HPDE6-E6E7 (cell line): Measurements from ENCODE around the gene FES.
"Not testable (repeated sequence)": the region's sequence is repeated elsewhere in the genome, so short reads cannot be mapped to it uniquely, and the experiment has no call there.

ENCODE experiments used
- DNase-seq: peaks from one replicate; pipeline ENCODE4 v3.0.0; 2011; ENCODE audit warnings: missing footprints; ENCODE audit errors: extremely low spot score

Gene FES

GRCh38 chr15:90860942-90861675 lies 23.2 kb upstream of the FES start:
- DNase-seq: no peak

GRCh38 chr15:90862487-90862886 lies 21.8 kb upstream of the FES start:
- DNase-seq: no peak

- no peak for DNase-seq
Measured at GRCh38 chr15:90862964-90863778, 21.1 kb upstream of the FES start.

- DNase-seq: no peak
Measured at GRCh38 chr15:90863987-90864386, 20.3 kb upstream of the FES start.

GRCh38 chr15:90864507-90864906 lies 19.8 kb upstream of the FES start:
- DNase-seq: no peak

GRCh38 chr15:90865702-90866101 lies 18.6 kb upstream of the FES start:
- no peak for DNase-seq

GRCh38 chr15:90866161-90866715 lies 18.1 kb upstream of the FES start:
- no peak for DNase-seq

GRCh38 chr15:90866800-90867199 lies 17.5 kb upstream of the FES start:
- no peak for DNase-seq

GRCh38 chr15:90868261-90868689 lies 16.0 kb upstream of the FES start, which contains the start of gene FURIN:
TSS of gene FURIN (plus strand) at chr15:90868588. CDS start at chr15:90875741, 7,153 bp downstream.
- no peak for DNase-seq

- DNase-seq: no peak
Measured at GRCh38 chr15:90869140-90869541, 15.2 kb upstream of the FES start.

GRCh38 chr15:90869601-90870353 lies 14.5 kb upstream of the FES start:
- DNase-seq: peak; percentile 80

GRCh38 chr15:90870354-90871138 lies 13.8 kb upstream of the FES start:
- no peak for DNase-seq

- no peak for DNase-seq
Measured at GRCh38 chr15:90871139-90871715, 13.1 kb upstream of the FES start.

- DNase-seq: no peak
Measured at GRCh38 chr15:90871716-90872485, 12.4 kb upstream of the FES start.

- DNase-seq: peak; percentile 57
Measured at GRCh38 chr15:90872486-90873184, 11.7 kb upstream of the FES start.

- no peak for DNase-seq
Measured at GRCh38 chr15:90873488-90873997, 10.8 kb upstream of the FES start.

- DNase-seq: no peak
Measured at GRCh38 chr15:90873998-90874605, 10.2 kb upstream of the FES start.

GRCh38 chr15:90874986-90875385 lies 9.3 kb upstream of the FES start:
- not testable (repeated sequence) for DNase-seq

- DNase-seq: no peak
Measured at GRCh38 chr15:90875549-90875981, 8.7 kb upstream of the FES start.
